ENCODE data around the gene TMEM222.
"Not testable (repeated sequence)": the region's sequence is repeated elsewhere in the genome, so short reads cannot be mapped to it uniquely, and the experiment has no call there.

DNA sequence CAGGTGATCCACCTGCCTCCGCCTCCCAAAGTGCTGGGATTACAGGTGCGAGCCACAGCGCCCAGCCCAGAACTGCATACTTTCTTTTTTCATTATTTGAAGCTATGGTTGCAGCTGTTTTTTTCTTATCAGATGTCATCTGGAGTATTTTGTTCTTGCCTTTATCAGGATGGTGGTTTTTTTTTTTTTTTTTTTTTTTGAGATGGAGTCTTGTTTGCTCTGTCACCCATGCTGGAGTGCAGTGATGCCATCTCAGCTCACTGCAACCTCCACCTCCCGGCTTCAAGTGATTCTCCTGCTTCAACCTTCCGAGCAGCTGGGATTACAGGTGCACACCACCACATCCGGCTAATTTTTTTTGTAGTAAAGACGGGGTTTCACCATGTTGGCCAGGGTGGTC lies 36.1 kb upstream of the TMEM222 start:
- TF ChIP-seq EZH2phosphoT487 (IDR thresholded peaks at IDR 0.05; ENCODE audit: borderline replicate concordance, low read depth); RAD21 (IDR thresholded peaks at IDR 0.05; ENCODE audit: low read length); ZBTB33 (IDR thresholded peaks at IDR 0.05; ENCODE audit: borderline replicate concordance, low read depth); EP300 (IDR thresholded peaks at IDR 0.05; ENCODE audit: borderline replicate concordance in 1 of 2, low read depth in 1 of 2, low read length in 1 of 2); RCOR1 (IDR thresholded peaks at IDR 0.05; ENCODE audit: low read length); MXI1 (IDR thresholded peaks at IDR 0.05; ENCODE audit: low read depth, low read length); RFX5 (IDR thresholded peaks at IDR 0.05; ENCODE audit: low read length); POLR2AphosphoS5 (IDR thresholded peaks at IDR 0.05; ENCODE audit: low read depth, low read length); ELF1 (IDR thresholded peaks at IDR 0.05): not testable (repeated sequence)
- TF ChIP-seq, protein P1, sequence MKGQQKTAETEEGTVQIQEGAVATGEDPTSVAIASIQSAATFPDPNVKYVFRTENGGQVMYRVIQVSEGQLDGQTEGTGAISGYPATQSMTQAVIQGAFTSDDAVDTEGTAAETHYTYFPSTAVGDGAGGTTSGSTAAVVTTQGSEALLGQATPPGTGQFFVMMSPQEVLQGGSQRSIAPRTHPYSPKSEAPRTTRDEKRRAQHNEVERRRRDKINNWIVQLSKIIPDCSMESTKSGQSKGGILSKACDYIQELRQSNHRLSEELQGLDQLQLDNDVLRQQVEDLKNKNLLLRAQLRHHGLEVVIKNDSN (IDR thresholded peaks at IDR 0.05; ENCODE audit: borderline replicate concordance, low read depth) = not testable (repeated sequence)
- TF ChIP-seq, protein P2, sequence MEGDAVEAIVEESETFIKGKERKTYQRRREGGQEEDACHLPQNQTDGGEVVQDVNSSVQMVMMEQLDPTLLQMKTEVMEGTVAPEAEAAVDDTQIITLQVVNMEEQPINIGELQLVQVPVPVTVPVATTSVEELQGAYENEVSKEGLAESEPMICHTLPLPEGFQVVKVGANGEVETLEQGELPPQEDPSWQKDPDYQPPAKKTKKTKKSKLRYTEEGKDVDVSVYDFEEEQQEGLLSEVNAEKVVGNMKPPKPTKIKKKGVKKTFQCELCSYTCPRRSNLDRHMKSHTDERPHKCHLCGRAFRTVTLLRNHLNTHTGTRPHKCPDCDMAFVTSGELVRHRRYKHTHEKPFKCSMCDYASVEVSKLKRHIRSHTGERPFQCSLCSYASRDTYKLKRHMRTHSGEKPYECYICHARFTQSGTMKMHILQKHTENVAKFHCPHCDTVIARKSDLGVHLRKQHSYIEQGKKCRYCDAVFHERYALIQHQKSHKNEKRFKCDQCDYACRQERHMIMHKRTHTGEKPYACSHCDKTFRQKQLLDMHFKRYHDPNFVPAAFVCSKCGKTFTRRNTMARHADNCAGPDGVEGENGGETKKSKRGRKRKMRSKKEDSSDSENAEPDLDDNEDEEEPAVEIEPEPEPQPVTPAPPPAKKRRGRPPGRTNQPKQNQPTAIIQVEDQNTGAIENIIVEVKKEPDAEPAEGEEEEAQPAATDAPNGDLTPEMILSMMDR (IDR thresholded peaks at IDR 0.05) = not testable (repeated sequence)

Measured in SK-N-SH (cell line).